HPDE6-E6E7 (cell line): ENCODE measurements around the gene ZNG1B.
"Not testable (repeated sequence)": the region's sequence is repeated elsewhere in the genome, so short reads cannot be mapped to it uniquely, and the experiment has no call there.

Source experiments
- DNase-seq: peaks from one replicate; pipeline ENCODE4 v3.0.0; 2011; ENCODE audit warnings: missing footprints; ENCODE audit errors: extremely low spot score

The ZNG1B gene

GRCh38 chr2:113437508-113438465 lies at the start of gene ZNG1B:
TSS of gene ZNG1B (plus strand) at chr2:113437691. CDS start at chr2:113437869, 178 bp downstream.
- DNase-seq = not testable (repeated sequence)

DNA sequence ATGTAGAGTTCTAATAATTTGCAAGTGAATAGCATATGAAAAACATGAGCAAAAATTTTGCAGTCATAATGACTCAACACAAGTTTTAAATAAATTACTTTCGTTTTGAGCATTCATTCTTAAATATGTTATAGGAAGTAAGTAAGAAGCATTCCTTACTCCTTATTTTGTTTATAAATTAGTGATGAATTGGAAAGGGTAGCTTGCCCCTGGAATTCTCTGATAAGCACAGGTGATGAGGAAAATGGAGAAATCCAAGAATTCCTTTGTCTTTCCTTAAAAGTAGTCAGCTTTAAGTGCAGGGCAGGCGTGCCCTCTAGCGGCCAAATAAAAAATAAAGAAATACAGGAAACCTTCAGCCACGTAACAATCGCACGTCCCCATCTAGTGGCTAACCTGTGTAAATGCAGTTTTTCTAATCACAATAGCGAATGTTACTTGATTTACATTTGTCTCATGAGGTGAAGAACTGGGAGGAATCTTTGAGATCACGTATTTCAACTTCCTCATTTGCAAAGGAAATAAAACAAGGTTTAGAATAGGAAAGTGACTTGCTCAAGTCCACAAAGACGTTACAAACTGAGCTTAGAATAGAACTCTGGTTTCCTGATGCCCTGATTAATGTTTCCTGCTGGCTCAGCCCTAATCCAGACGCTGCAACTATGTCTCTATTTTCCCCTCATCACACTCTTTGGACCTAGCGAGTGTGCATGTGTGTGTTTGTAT lies 47.2 kb upstream of the ZNG1B start:
- no peak for DNase-seq

DNA sequence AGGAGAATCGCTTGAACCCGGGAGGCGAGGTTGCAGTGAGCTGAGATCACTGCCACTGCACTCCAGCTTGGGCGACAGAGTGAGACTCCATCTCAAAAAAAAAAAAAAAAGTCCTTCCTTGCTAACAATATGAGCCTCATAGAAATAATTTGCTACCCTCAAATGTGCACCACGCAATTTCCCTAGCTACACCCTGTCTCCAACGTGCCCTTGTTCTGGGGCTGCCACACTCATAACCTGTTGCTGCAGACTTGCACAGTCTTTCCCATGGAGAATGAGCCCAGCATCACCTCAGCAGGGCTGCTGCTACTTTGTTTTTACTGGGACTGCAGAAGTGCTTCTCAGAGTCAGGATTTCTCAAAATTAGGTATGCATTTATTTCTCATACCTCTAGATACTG lies 46.4 kb upstream of the ZNG1B start:
- no peak for DNase-seq

GRCh38 chr2:113406114-113406513 lies 31.4 kb upstream of the ZNG1B start:
- no peak for DNase-seq

DNA sequence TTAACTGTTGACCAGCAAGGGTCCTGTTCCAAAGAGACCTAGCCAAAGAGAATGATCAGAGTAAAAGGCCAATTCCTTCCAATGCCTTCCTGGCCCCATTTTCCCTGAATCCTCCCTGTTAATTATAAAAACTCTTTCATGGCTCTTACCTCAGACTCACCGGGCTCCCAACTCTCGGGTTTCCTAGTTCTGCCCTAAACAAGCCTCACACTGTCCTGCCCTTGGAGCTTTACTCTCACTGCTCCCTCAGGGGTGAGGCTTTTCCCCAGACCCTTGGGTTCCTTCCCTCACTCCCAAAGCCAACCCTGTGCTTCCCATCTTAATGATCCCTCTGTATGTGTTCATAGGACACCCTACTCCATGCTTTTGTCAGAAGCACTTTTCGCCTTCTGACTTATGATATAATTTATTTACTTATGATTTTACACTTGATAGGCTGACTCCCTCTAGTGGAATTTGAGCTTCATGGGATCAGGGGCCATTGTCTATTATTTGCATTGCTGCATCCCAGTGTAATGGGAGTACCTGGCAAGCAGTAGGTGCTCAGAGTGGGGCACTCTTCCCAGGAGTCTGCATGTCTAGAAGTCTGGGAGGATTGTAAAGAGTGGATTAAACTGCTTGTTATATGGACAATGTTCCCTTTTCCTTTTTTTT lies 29.9 kb upstream of the ZNG1B start:
- DNase-seq = peak; percentile 33

DNA sequence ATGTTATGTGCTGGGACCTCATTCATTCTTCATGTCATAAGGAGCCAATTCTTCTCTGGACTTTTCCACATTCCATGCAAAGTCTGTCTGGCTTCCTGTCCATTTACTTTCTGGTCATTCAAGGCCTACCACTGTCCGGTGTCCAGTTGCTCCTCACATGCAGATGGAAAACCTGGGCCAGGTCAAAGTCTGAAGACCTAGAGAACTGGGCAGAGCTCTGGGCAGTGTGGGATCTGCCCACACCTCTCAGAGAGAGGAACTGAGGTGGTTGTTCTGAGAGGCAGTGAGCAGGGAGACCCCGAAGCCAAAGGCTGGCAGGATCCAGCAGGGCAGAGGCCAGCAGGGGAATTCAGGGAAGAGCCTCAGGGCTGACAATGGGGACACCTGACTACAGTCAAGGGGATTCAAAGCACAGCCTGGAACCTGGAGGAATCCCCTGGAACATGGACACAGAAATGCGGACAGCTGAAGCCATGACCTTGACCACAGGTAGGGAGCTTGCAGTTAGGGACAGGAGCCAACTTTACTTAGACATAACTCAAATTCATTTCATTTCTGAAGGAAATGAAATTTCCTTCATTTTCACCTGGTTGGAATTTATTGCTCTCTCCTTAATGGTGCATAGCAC lies 25.7 kb upstream of the ZNG1B start:
- DNase-seq = not testable (repeated sequence)

DNA sequence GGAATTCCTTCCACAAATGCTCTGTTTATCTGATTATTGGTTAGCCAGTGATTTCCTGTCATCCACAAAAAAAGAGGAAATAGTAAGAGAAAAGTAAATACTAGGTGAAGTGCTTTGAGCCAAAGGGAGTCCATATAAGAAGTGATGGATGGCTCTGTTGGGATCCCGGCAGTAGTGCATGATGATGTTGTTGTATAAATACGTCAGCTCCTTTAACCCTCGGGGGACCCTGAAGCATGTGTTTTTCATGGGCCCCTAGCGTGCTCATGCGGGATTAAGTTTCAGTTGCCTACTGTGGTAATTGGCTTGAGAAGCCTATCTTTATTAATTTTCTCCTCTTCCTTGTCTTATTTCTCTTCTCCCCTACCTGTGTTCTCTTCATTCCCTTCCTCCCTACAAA lies 24.7 kb upstream of the ZNG1B start:
- not testable (repeated sequence) for DNase-seq

DNA sequence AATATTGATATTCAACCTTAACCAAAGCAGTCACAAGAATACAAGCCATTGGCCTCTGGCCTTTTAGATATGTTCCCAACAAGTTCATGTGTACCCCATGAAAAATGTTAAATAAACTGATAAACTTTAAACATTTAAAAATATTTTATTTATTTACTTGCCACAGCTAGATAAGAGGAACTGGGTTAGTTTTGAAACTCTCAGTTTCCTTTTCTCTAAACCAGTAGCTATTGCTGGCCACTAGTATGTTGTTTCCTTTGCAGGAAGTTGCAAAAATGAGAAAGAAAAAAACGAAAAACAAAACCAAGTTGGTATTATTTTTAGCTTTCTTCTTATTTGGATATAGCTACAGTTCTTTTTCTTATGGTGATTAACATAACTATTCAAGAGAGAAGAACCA lies 5.7 kb upstream of the ZNG1B start:
- not testable (repeated sequence) for DNase-seq

DNA sequence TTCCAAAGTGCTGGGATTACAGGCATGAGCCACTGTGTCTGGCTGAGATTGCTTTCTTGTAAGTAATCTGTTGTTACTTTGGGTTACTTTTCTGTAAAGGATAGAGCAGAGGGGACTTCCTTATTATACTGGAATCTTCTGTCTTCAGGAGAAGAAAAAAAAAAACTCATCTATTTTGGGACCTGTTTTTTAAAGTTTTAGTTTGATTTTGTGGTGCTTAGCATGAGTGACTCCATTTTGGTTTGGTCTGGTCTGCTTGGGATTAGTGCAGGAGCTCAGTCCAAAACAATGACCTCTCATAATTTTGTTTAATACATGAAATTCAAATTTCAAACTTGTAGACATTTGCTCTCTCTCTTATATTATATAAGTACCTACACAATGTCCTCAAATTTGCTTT lies 4.0 kb upstream of the ZNG1B start:
- not testable (repeated sequence) for DNase-seq

GRCh38 chr2:113465770-113466169 lies 28.3 kb downstream of the ZNG1B start:
- not testable (repeated sequence) for DNase-seq

DNA sequence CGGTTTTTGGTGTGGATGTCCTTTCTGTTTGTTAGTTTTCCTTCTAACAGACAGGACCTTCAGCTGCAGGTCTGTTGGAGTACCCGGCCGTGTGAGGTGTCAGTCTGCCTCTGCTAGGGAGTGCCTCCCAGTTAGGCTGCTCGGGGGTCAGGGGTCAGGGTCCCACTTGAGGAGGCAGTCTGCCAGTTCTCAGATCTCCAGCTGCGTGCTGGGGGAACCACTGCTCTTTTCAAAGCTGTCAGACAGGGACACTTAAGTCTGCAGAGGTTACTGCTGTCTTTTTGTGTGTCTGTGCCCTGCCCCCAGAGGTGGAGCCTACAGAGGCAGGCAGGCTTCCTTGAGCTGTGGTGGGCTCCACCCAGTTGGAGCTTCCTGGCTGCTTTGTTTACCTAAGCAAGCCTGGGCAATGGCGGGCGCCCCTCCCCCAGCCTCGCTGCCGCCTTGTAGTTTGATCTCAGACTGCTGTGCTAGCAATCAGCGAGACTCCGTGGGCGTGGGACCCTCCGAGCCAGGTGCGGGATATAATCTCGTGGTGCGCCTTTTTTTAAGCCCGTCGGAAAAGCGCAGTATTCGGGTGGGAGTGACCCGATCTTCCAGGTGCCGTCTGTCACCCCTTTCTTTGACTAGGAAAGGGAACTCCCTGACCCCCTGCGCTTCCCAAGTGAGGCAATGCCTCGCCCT lies 39.3 kb downstream of the ZNG1B start:
- not testable (repeated sequence) for DNase-seq

- DNase-seq = not testable (repeated sequence)
Measured at GRCh38 chr2:113496527-113496926, 59.0 kb downstream of the ZNG1B start.

DNA sequence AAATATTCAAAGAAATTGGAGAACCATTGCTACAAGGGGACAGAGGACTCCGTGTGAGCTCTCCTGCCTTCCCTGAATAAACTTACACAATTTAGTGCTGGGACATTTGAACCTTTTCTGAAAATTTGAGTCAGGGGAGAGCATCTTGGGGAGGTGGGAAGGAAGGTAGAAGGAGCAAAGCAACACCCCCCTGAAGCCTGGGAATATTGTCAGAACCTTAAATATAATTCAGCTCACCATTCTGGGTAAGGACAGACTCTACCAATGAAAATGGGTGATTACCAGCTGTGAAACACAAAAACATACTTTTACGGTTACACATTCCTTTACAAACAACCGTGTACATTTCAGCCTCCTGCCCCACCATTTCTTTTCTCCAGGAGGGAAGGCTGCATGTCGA lies 60.9 kb downstream of the ZNG1B start, which contains the start of gene FOXD4L1:
Gene FOXD4L1 (plus strand): TSS at position 301 of the 400 bp plus-strand sequence. CDS start 592 bp downstream, outside the sequence.
- DNase-seq = not testable (repeated sequence)

- not testable (repeated sequence) for DNase-seq
Measured at GRCh38 chr2:113499019-113499885, 61.8 kb downstream of the ZNG1B start.

- DNase-seq = not testable (repeated sequence)
Measured at GRCh38 chr2:113499886-113500722, 62.6 kb downstream of the ZNG1B start.

DNA sequence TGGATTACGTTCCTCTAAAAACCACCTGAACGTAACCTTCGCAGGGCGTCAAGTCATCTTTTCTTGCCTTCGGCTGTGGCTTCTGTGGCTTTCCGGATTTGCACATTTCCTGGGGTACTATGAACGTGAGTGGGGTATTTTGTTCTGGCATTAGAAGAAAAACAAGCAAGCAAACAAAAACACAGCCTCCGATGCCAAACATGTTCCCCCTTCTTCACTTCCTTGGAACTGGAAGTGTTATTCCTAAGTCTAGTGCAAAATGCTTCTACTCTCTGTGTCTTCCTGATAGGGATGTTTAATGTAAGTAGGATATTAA lies 63.2 kb downstream of the ZNG1B start:
- not testable (repeated sequence) for DNase-seq

DNA sequence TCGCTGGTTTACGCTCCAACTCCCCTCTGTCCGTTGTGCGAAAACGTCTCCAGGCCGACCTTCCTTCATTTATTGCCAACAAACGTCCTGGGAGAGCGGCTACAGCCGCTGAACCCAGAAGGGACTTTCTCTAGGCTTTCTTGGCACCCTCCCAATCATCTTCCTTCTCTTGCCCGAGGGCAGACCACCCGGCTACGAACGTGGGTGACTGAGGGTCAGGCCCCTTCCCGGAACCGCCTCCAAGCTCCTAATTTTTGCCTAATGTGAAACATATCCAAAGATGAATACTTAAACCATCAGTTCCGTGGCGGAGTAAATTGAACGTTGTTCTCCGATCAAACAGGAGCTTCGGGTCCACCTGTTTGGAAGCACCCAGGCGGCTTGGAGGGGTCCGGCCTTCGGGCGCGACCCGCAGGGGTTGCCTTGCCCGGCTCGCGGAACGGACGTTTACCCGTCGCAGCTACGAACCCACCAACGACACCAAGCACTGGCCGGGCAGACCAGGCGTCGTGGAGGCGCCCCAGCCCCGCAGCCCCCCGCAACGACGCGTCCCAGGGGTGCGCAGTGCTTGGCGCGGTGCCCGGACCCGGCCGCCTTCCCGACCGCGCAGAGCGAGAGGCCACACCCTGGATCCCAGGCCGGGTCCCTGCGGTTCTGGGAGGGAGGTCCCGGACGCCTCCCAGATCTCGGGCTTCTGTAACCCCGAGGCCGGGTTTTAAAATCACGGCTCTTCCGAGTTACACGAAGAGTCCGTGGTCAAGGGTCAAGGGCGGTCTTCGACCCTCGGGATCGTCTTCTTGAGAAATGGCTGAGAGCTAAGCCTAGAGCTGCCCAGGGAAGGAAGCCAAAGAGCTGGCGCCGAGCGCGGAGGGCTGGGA lies 65.0 kb downstream of the ZNG1B start:
- DNase-seq = not testable (repeated sequence)
